Frontal cortex (tissue), 4 donors: Measurements from ENCODE around the gene R3HCC1L. TPM values are rescaled to one million over a fixed set of nuclear protein-coding genes. Genes with fewer than 3 reads are reported as not detected.

Experiments used
- DNase-seq, 2 donors: peaks; one replicate each; pipeline ENCODE4 v3.0.0; 2012; ENCODE audit warnings: low spot score in 2 of 2
- FAIRE-seq: peaks from 2 replicates; lab custom pipeline; 2012; peaks lifted over from hg19 to GRCh38; lab: Jason Lieb, UNC
- total RNA-seq: library from RNA; depleted of rRNA; stranded (reverse); fragments of >200 nt; gene quantifications from one replicate; pipeline ENCODE4 v1.2.3, GENCODE V29; 2014
- donor health status: control.
- donor health status: control.
- donor health status: control.

R3HCC1L gene
- total RNA-seq, 1 donor from 2014 or later: 17.9 TPM

DNA sequence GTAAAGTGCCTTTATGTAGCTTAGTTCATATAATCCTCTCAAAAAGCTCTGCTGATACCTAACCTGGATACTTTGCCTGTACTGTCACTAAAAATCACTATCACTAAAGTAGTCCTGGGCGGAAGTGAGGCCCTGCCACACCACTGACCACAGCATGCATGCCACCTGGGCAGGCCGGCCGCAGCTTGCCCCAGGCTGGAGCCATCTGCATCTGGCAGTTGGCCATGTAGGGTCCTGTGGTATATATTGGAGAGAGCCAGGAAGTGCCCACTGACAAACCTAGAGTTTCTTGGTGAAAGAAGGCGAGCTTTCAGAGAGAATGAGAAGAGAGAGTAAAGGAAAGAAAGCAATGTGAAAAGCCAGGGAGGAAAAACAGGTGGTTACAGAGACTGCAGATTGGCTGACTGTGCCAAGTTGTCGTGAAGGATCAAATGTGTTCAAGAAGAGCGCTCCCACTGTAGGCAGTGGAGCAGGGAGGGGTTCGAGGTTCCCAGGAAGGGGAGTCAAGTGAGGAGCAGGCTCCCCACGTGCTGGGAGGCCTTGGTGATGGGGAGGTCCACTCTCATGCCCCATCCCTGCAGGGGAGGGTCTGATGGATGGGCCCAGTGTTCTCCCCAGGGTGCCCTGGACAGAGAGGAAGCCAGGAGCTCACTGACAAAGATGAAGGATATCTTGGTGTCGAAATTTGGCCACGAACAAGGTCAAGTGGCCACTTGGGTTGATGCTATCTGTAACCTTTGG lies 119.9 kb downstream of the R3HCC1L start:
- FAIRE-seq: no peak
- no peak for DNase-seq

DNA sequence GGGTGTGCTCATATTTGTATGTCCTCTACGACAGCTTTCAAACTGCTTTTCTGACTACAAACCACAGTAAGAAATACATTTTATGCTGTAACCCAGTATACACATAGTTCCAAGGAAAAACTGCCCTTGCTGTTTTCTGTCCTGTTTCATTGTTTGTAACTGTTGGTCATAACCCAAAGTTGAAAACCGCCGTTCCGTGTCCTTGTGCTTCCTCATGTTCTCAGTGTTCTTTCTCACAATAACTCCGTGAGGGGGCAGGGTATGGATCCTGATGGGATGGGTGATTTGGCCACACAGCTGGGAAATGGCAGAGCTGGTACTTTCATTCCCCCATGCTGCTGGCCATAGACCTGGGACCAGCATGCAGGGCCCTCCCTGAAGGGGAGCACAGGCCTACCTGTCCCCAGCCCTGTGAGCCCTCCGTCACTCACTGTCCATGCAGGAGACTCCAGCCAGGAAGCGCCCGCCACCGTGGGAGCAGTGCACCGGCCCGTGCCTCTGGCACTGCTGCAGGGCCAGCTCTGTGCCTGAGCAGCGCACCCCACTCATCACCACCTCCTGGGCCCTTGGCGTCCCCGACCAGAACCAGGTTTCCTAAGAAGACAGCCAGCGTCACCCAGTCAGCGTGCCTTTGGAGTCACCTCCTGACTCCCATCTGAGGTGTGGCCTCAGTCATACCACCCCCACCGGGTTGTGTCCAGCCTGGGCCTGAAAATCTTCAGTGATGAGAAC lies 120.9 kb downstream of the R3HCC1L start:
- DNase-seq (no peak), FAIRE-seq (no peak)

GRCh38 chr10:98256692-98257091 lies 122.2 kb downstream of the R3HCC1L start:
- DNase-seq (no peak), FAIRE-seq (no peak)

- FAIRE-seq (no peak), DNase-seq (no peak)
Observed at GRCh38 chr10:98257198-98257597, 122.7 kb downstream of the R3HCC1L start.

DNA sequence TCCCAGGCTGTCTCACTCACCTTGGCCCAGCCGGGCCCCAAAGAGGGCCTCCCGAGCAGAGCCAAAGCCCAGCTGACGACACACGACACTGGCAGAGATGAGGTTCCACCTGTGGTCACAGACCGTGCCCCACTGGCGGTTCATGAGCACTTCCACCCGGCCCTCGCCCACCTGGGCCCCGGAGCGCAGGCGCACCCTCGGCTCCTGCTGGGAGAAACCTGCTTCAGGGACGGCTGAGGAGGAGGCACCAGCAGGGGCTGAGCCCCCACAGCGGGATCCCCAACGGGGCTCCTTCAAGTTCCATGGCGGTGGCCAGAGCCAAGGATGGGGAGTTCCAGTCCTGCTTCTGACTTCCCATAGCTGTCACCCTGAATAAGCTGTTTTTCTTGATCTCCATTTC lies 123.5 kb downstream of the R3HCC1L start:
- FAIRE-seq: no peak
- DNase-seq: no peak

DNA sequence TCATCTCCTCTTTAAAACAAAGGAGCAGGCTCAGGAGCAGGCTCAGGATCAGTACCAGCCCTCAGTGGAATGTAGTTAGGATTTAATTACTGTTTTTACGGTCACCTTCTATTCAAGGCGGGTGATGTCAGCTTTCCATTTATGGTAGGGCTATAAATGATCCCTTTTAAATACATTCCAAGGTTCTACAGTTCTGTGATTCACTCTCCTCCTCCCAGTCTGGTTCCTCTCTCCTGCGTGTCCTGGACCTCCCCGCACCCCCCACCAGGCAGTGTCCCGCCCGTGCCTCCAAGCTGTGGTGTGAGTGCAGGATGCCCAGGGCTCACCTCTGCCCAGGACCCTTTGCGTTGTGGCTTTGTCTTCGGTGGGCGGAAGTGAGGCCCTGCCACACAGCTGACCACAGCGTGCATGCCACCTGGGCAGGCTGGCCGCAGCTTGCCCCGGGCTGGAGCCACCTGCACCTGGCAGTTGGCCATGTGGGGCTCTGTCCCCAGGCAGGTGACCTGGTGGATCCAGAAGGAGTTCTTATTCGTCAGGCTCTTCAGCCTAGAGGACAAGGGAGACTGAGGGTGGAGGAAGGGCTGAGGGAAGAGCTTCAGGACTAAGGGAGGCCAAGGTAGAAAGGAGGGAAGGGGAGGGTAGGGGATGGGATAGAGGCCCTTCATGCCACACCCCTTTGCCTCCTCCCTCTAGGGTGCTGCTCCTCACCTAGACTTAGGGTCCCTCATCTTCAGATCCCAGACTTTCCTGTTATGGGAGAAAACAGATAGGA lies 124.4 kb downstream of the R3HCC1L start:
- no peak for DNase-seq
- FAIRE-seq: no peak

DNA sequence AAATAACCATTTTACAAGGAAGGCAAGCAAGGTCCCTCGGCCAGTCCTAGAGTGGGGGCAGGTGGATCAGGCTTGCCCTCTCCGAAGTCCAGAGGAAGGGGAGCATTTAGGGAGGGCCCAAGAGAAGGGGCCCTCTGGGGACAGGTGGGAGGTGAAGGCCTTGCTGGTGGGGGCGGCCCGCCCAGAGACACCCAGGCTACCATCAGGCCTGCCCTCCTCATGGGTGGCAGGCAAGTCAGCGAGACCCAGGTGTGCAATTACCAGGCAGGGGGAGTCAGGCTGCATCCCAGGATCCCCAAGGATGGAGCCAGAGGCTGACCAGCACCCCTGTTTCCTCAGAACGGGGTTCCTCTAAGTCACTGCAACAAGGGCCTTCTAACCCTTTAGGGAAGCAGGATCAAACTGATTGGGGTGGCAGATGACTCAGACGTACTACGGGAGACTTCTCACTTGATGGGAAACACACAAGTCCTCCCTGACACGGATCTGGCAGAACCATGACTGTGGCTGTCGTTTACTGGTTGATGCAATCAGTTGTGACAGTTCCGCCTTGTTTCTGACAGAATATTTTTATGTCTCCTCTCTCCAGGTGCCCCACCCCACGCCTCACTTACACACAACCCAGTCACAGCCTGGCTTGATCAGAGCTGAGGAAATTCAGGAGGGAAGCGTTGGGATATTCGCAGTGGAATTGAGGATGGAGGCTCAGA lies 125.3 kb downstream of the R3HCC1L start:
- FAIRE-seq: no peak
- DNase-seq: no peak

DNA sequence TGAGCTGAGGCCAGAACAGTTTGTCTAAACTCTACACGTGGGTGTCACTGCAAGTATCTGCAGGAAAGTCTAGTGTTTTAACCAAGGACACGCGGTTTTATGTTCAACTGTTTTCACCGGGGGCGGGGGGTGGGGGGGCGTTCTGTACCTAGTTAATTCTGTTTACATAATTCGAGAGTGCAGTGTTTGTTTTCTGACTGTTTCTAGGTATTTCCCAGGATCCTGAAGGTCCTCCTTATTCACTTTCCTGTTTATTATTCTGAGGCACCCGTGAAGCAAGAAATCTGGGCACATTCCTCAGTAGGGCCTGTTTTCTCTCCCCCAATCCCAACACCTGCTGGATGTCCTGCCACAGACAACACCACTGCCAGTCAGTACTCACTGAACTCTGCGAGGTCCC lies 125.9 kb downstream of the R3HCC1L start:
- no peak for FAIRE-seq
- DNase-seq: no peak

DNA sequence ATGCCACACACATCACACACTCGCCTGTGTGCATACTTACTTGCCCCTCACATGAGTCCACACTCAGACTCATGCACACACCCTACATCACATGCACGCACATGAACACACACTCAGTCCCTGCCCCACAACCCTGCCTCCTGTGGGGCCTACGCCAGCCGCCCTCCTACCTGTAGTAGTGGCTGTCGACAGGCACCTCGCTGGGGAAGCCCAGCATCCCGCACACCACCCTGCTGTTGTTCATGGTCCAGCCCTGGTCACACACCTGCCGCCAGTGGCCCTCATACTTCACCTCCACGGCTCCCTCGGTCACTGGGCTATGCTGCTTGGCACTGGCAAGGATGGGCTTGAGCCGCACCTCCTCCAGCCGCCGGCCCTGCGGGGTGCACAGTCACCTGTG lies 126.3 kb downstream of the R3HCC1L start:
- FAIRE-seq: no peak

DNA sequence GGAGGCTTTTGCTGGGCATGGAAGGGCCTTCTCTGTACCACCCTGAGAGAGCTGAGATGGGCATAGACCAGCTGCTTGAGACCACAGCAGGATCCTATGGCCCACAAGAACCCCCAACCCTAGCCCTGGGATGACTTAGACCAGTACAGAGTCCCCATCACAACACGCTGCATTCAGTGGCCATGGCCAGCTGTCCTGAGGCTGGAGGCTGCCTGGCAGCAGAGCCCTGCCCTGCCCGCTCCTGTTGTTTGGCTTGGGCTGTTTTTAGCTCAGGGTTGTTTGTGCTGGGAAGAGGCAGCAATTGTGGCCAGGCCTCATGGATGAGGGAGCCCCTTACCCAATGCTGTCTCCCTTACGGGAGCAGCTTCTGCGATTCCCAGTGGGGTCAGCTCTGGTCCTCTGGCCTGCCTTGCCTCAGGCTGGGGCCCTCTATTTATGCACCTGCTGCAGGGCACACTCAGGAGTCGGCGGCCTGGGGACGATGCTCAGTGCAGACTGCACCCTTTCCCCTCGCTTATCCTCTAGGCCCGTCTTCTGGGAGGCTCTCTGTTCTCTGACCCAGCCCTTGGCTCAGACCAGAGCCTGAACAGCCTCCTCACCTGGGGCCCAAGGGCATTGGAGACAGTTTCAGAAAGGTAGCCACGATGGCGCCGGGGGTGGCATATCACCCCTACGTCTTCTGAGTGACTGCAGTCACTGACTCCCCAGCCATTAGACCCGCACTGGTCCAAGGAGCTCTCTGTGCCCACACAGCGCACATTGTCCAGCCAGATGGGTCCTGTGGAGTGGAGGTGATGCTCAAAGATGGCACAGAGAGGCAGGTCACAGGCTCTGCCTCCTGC lies 127.2 kb downstream of the R3HCC1L start:
- no peak for FAIRE-seq
- no peak for DNase-seq

More for the DNA sequence above, 126.3 kb downstream of the R3HCC1L start:
- DNase-seq: no peak

GRCh38 chr10:98262571-98262970 lies 128.1 kb downstream of the R3HCC1L start:
- FAIRE-seq: no peak
- DNase-seq: no peak

GRCh38 chr10:98263088-98263487 lies 128.6 kb downstream of the R3HCC1L start:
- FAIRE-seq: no peak
- no peak for DNase-seq

GRCh38 chr10:98264378-98265065 lies 130.1 kb downstream of the R3HCC1L start:
- FAIRE-seq (no peak), DNase-seq (no peak)

- no peak for DNase-seq
- no peak for FAIRE-seq
Observed at GRCh38 chr10:98265403-98266378, 131.2 kb downstream of the R3HCC1L start.

- FAIRE-seq: no peak
- DNase-seq: no peak
Observed at GRCh38 chr10:98266647-98267046, 132.2 kb downstream of the R3HCC1L start.

- DNase-seq (no peak), FAIRE-seq (no peak)
Observed at GRCh38 chr10:98267069-98267893, 132.8 kb downstream of the R3HCC1L start.
